Upper lobe of left lung (tissue), 4 donors: Measurements from ENCODE around the gene PRX.

Experiments
- CTCF ChIP-seq, 6 experiments: fragments of 450-650 bp in 4 of 6; fragments of 200-600 bp in 2 of 6; sonication (generic) in 2 of 6; IDR thresholded peaks; one replicate each; pipeline ENCODE4 v1.5.1; 2016 to 2019; ENCODE audit warnings: antibody characterized with exemption in 6 of 6
- EP300 ChIP-seq, 4 donors: sonication (generic); formaldehyde crosslinking; IDR thresholded peaks; one replicate each; pipeline ENCODE4 v1.5.1; 2017; ENCODE audit warnings: antibody characterized with exemption in 4 of 4, control low read depth in 2 of 4
- POLR2A ChIP-seq, 4 donors: fragments of 450-650 bp; IDR thresholded peaks; one replicate each; pipeline ENCODE4 v1.5.1; 2016 to 2017; ENCODE audit warnings: antibody characterized with exemption in 4 of 4, mild to moderate bottlenecking in 2 of 4

- no peak for TF ChIP-seq CTCF (IDR thresholded peaks at IDR 0.05)
- no peak for TF ChIP-seq POLR2A (IDR thresholded peaks at IDR 0.05)
- TF ChIP-seq EP300 (IDR thresholded peaks at IDR 0.05) = no peak
Measured at GRCh38 chr19:40357640-40358039, 55.5 kb downstream of the PRX start.
